Measurements from ENCODE around the gene MBNL1.

DNA sequence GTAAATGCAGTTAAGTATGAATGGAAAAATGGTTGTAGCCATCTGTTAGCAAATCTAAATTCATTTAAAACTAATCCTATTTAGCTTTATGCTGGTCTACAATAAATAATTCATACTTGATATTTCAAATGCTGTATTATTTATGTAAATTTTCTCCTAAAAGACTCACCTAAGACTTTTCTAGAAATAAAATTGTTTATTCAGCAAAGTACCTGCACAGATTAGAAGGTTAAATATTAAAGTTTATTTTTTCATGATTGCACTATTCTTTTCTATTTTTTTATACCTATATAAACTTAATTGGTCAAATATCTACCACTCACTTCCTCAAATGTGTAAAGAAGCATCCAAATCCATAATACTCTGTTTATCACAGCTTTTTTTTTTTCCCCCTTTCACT is 45.2 kb downstream of the MBNL1 start:
- no peak for TF ChIP-seq FOS (IDR thresholded peaks at IDR 0.05; ENCODE audit: low read depth, low read length)
- TF ChIP-seq, protein P1, sequence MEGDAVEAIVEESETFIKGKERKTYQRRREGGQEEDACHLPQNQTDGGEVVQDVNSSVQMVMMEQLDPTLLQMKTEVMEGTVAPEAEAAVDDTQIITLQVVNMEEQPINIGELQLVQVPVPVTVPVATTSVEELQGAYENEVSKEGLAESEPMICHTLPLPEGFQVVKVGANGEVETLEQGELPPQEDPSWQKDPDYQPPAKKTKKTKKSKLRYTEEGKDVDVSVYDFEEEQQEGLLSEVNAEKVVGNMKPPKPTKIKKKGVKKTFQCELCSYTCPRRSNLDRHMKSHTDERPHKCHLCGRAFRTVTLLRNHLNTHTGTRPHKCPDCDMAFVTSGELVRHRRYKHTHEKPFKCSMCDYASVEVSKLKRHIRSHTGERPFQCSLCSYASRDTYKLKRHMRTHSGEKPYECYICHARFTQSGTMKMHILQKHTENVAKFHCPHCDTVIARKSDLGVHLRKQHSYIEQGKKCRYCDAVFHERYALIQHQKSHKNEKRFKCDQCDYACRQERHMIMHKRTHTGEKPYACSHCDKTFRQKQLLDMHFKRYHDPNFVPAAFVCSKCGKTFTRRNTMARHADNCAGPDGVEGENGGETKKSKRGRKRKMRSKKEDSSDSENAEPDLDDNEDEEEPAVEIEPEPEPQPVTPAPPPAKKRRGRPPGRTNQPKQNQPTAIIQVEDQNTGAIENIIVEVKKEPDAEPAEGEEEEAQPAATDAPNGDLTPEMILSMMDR (conservative IDR thresholded peaks at IDR 0.05; ENCODE audit: low read depth, low read length): no peak
- no peak for TF ChIP-seq SMC3 (IDR thresholded peaks at IDR 0.05; ENCODE audit: low read depth, low read length)
- no peak for TF ChIP-seq CHD1 (IDR thresholded peaks at IDR 0.05; ENCODE audit: low read depth, low read length)
- TF ChIP-seq POLR2A (IDR thresholded peaks at IDR 0.05; ENCODE audit: low read depth, low read length): no peak
